T-helper 1 cell treated with Interleukin-12 subunit alpha and Interleukin-12 subunit beta and Interleukin-4 antibody, amounts not matched to agents 30 ng/mL and 1 ng/mL, for 36 hours (primary cell): ENCODE data around the gene DCC. TPM values are rescaled to one million over a fixed set of nuclear protein-coding genes. Genes with fewer than 3 reads are reported as not detected.

Source experiments
- intact Hi-C: fragments of 100-400 bp; cut with micrococcal nuclease; formaldehyde crosslinking; loops from one replicate; pipeline ENCODE4 v1.15.1; 2024
- total RNA-seq: library from RNA; stranded (reverse); gene quantifications from 2 replicates; pipeline ENCODE4 v1.2.3, GENCODE V29; 2022

Gene DCC
- total RNA-seq, 1 donor from 2014 or later: not detected

GRCh38 chr18:53553030-53553429, 1213.0 kb downstream of the DCC start:
- intact Hi-C loops: no loop called here

- intact Hi-C loops: no loop called here
Measured at GRCh38 chr18:53556450-53556849, 1216.5 kb downstream of the DCC start.

DNA sequence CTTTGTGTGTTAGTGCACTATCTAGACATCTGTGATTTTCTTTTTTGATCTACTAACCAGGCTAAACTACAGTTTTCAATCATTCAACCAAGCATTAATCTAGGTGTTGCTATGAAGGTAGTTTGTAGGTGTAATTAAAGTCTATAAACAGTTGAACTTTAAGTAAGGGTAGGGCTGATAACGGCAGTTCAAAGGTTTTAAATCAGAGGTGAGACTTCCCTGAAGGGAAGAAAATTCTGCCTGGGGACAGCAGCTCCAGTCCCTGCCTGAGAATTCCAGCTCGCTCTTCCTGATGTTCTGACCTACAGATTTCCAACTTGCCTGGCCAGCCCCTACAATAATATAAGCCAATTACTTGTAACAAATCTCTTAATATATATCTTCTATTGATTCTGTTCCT, 1220.5 kb downstream of the DCC start:
- intact Hi-C loops: loop anchor here (10.0 kb wide), 1 partner anchor 714 kb away; no protein-coding TSS in a partner anchor

DNA sequence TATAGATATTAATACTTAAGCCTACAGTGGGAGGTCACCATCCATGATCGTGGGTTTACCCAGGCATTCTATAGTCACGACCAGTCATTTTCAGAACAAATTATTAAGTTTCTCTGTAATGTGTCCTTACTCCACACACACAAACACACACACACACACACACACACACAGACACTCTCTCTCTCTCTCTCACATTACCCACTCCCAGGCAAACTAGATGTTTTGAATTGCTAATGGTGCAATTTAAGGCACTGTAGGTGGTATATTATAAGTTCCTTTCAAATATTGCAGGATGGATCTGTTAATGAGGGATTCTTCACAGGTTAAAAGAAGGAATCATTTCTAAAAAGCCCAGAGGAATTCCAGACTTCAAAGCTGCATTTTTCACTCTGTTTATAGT, 1226.6 kb downstream of the DCC start:
- intact Hi-C loops: loop anchor here (10.0 kb wide), 1 partner anchor 708 kb away; no protein-coding TSS in a partner anchor

GRCh38 chr18:53567929-53568574, 1228.1 kb downstream of the DCC start:
- intact Hi-C loops: loop anchor here (1.0 to 10.0 kb wide), 2 partner anchors 551 to 707 kb away; no protein-coding TSS in a partner anchor
